GM21390 (cell line): ENCODE results near the gene CWC25.
A peak's percentile ranks its signal among the peaks of the same experiment; 100 is the strongest.
"Not testable (repeated sequence)": the region's sequence is repeated elsewhere in the genome, so short reads cannot be mapped to it uniquely, and the experiment has no call there.

ENCODE experiments used
- ATAC-seq: cut with Tn5 transposase; IDR thresholded peaks from one replicate; pipeline ENCODE4 v1.9.1; 2021; ENCODE audit not compliant: unreplicated experiment

CWC25 gene

GRCh38 chr17:38824899-38825761, at the start of gene CWC25:
CWC25 (minus strand) TSS chr17:38825321; CDS start chr17:38825183, 138 bp downstream.
- ATAC-seq = peak; percentile 78

- ATAC-seq = no peak
These were observed 48.7 kb upstream of the CWC25 start for GRCh38 chr17:38873640-38874380.

- no peak for ATAC-seq
These were observed 47.7 kb upstream of the CWC25 start for GRCh38 chr17:38872671-38873385.

GRCh38 chr17:38872027-38872511, 46.9 kb upstream of the CWC25 start:
- no peak for ATAC-seq

GRCh38 chr17:38871247-38872015, 46.3 kb upstream of the CWC25 start:
- ATAC-seq = no peak

- no peak for ATAC-seq
These were observed 45.4 kb upstream of the CWC25 start for GRCh38 chr17:38870259-38871165.

GRCh38 chr17:38869526-38870258, 44.6 kb upstream of the CWC25 start, which contains the start of gene LASP1:
LASP1 (plus strand) TSS chr17:38870058; CDS start chr17:38870190, 132 bp downstream.
- peak; percentile 38 for ATAC-seq

GRCh38 chr17:38868817-38869525, 43.9 kb upstream of the CWC25 start:
- ATAC-seq = peak; percentile 35

- ATAC-seq = no peak
These were observed 43.1 kb upstream of the CWC25 start for GRCh38 chr17:38867968-38868816.

- ATAC-seq = no peak
These were observed 42.3 kb upstream of the CWC25 start for GRCh38 chr17:38867179-38867967.

- no peak for ATAC-seq
These were observed 39.7 kb upstream of the CWC25 start for GRCh38 chr17:38864636-38865398.

GRCh38 chr17:38861399-38861843, 36.3 kb upstream of the CWC25 start:
- ATAC-seq = no peak

- no peak for ATAC-seq
These were observed 32.1 kb upstream of the CWC25 start for GRCh38 chr17:38857271-38857670.

- ATAC-seq = not testable (repeated sequence)
These were observed 30.1 kb upstream of the CWC25 start for GRCh38 chr17:38855101-38855714.
